Measurements from ENCODE around the gene SLC25A24.

SLC25A24 gene

GRCh38 chr1:108085628-108086027 lies 114.5 kb downstream of the SLC25A24 start:
- DNase-seq, result no peak

- no peak for DNase-seq
These were observed 115.2 kb downstream of the SLC25A24 start for GRCh38 chr1:108084866-108085477.
